NCI-H1694 (cell line): Measurements from ENCODE around the gene SRGAP3.

ENCODE experiments used
- DNase-seq: peaks from one replicate; lab custom pipeline; 2025; lab: John Stamatoyannopoulos, UW

Gene SRGAP3

DNA sequence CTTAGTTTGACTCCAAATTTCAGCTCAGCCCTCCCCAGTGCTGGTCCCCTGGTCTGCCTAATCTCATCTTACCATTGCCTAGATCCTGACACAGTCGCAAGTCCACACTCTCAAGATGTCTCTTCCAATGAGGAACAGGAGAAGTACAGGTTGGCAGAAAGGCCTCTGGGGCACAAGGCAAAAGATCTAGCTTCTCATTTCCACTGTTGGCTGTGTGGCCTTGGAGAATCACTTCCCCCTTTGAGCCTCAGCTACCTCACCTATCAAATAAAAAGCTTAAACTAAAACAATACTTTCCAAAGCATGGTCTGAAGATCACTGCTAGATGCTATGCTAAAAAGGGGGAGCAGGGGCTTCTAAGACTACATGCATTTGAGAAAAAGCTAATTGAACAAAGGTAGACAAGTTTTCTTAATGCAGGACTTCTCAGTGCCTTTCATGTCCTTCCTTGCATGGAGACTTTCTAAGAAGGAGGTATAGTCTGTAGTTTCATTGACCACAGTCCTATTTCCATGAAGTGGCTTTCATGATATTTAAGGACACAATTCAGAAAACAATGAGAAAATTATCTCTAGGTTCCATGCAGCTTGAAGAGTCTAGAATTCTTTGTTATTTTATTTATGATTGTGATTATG is 168.1 kb downstream of the SRGAP3 start:
- no peak for DNase-seq

DNA sequence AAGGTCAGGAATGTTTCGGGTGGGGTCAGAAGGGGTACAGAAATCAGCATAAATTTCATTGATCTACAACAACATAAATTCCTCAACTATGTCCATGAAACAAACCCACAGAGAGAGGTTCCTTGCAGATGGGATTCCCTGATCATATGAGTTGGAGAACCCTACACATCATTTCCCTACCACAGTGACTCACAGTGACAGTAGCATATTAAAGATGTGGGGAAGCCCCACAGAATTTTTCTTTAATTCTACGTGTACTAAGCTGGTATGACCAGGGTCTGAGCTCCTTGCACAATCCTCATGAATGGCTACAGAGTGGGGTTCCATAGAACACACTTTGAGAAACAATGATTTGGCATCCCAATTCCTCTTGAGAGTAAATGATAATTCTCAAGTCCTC is 169.3 kb downstream of the SRGAP3 start:
- DNase-seq = no peak

DNA sequence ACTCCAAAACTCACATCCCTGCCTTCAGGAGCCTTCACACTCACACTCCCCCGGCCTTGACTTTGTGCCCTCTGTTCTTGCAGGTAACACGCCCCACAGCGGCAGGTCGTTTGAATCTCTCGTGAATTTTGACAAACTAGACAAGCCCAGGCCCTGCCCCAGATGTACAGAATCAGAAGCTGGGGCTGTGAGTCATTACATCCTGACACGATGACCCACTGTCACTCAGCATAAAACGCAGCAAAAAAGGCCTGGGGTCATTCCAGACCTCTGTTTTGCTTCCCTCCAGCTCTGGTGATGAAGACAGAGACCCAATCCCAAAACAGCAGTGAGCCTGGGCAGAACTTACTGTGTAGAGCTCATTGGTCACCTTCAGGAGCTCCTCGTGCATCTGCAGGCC is 169.8 kb downstream of the SRGAP3 start:
- DNase-seq = no peak

DNA sequence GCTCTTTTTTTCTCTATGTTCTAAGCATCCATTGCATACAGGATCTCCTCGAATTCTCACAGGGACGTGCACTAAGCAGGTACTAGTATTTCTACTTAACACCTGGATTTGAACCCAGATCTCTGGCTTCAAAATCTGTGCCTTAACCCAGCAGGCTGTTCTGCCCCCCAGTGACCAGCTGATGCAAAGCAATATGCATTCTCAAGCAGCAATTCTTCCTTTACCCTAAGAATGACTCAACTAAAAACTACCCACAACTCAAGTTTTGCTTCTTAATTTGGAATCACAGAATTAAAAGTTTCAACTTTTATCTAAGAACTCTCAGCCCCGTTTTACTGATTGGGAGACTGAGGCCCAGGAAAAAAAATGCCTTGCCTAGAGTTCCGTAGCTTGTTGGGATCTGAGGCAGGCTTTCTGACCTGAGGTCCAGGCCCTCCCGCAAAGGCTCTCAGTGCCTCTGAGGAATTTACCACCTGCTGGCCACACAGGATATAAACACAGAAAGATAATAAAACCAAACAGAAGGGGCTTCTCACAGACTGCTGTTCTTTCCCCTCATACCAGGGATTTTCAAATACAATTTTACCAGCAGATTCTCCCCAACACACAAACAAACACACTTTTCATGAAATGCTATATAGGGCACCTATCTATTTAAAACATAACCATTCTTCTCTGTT is 170.7 kb downstream of the SRGAP3 start:
- no peak for DNase-seq

DNA sequence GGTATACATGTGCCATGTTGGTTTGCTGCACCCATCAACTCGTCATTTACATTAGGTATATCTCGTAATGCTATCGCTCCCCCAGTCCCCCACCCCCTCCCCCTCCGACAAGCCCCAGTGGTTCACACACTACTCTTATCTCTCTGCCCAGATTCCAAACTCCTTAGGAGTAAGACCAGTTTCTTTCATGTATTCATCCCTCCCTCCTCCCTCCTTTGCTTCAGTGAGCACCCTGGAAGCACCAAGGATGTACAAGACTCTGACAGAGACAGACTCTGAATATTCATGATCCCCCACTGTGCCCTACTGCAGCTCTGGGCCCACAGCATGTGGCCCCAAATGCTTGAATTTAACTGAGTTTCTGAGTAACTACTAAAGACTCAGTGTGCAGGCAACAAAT is 172.4 kb downstream of the SRGAP3 start:
- DNase-seq = no peak

DNA sequence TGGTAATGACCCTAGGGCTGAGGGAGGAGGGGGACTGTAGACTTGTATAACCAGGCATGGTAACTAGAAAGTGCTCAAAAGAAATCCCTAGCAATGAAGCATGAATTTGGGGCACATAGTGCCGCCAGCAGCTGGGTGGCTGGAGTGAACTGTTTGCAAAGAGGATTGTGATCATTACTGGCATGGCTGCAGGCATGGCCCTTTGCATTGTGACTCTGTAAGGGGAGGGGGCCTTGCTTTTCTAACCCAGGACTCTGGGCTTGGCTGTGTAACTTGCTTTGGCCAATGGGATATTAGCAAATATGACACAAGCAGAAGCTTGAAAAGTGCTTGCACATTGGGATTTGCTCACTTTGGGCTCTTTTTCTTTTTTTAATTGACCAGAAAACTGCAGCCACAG is 173.7 kb downstream of the SRGAP3 start:
- DNase-seq = no peak

DNA sequence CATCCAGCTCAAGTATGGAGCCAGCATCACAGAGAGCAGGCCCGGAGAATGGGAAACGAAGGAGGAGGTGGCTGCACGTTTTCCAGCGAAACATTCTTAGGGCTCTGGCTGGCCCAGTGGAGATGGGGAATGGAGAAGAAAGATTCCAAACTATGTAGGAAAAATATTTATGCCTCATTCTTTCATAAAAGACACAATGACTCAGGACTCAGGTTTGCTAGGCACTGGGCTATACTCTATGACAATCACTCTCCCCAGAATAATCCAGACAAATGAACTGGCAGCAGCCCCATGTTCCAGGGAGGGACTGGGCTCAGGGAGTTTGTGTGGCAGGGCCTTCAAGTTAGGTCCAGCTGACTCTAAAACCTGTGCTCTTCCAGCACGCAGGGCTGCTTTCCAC is 175.4 kb downstream of the SRGAP3 start:
- no peak for DNase-seq

DNA sequence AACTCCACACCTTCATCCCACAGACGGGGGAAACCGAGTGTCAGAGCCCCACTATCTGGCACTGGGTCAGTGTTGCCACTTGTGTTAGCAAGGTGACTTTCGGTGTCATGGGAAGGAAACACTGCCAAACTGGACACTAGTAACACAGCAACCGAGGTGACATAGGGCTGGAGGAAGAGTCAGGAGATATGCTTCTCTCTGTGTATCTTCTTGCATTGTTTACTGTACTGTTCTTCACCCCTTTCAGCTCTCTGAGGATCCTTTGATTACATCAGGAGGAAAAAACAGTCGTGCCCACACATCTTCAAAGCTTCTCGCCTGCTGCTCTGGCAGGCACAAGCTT is 176.8 kb downstream of the SRGAP3 start:
- no peak for DNase-seq

DNA sequence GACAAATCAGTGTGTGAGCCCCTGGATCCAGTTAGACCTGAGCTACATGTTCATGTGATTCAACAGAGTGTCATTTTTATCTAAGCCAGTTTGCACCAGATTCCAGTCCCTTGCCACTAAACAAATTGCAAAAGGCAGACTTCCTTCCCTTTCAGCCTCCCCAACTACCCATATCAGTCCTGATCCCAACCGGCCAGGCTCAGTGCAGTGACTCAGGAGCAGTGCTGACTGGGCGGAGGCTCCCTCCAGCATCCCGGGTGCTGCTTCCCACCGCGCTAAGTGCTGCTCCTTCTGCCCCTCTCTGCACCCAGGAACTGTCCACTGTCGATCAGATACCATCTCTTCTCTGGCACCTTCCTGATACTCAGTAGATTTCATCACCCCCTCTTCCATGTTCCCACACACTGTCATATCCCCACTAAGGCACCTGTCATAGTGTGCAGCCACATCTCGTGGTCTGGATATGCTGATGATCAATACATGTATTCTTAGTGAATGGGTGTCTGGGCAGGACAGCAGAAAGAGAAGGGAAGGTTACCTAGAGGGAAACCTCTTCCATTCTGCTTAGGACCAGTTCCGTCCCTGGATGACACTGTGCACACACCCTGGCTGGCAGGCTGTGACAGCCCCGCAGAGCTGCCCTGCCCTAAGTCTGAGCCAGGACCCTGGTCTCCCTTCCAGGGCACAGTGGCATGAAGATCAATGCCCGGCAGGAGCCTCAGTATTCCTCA is 177.3 kb downstream of the SRGAP3 start:
- DNase-seq = no peak

DNA sequence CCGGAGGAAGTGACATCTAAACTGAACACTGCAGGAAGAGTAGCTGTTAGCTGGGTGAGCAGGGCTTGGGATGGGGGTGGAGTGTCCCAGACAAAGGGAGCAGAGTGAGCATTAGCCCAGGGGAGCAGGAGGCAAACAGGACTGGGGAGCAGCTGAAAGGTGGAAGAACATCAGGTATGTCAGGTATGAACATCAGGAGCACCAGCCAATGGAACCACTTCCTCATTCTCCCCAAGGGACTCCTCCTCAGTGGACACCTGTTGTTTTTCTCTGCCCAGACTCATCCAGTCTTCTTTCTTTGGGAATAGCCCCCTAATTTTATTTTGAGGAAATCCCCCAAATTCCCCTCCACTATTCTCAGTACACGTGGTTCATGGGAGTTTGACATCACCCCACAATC is 178.5 kb downstream of the SRGAP3 start:
- DNase-seq = no peak

DNA sequence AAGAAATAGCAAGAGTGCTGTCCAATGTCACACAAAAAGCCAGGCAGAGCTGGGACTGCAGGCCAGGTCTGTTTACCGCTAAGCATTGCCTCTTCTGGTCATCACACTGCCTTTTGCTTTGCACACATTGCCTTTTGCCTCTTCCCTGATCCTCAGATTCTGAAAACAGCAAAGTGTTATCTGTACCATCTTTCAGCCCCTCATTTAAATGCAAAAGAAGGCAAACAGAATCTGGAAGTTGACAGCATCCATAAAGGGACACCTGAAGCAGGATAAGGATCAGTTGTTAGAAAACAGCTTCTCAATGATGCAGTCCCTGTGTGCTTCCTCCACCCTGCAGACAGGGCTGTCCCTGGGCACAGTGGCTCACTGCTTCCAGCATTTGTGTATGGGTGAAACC is 179.5 kb downstream of the SRGAP3 start:
- DNase-seq = no peak

DNA sequence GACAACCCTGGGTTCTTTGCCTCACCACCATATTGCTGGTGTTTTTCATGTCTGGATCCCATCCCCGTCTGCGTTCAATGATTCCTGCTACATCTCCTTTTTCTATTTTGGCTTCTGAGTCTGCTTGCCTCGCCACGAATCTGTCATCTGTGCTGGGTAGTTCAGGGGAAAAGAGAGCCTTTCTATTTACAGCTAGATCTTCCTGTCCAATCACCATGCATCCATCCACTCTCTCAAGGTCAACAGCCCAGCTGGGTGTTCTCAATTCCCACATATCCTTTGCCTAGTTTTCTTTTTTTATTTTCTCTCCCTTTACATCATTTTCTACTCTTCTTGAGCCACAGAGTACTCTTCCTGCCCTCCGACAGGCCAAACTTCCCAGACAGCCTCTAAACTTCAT is 181.4 kb downstream of the SRGAP3 start:
- DNase-seq = no peak

DNA sequence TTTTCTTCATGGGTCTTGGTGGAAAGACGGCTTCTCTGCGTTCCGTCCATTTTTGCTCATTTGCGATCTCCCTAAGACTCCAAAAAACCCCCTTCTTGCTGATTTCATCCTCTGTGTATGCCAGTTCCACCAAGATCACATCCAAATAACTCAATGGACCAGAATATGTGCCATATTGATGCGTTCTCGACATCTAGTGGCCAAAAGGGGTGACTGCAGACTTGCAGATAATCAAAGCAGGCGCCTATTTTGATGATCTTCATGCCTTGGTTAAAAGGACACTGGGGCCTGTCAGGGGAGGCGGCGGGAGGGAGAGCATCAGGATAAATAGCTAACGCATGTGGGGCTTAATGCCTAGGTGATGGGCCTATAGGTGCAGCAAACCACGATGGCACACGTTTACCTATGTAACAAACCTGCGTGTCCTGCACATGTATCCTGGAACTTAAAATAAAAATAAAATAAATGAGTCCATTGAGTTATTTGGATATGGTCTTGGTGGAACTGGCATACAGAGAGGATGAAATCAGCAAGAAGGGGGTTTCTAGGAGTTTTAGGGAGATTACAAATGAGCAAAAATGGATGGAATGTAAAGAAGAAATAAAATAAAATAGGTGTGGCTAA is 182.0 kb downstream of the SRGAP3 start:
- peak; percentile 44 for DNase-seq

DNA sequence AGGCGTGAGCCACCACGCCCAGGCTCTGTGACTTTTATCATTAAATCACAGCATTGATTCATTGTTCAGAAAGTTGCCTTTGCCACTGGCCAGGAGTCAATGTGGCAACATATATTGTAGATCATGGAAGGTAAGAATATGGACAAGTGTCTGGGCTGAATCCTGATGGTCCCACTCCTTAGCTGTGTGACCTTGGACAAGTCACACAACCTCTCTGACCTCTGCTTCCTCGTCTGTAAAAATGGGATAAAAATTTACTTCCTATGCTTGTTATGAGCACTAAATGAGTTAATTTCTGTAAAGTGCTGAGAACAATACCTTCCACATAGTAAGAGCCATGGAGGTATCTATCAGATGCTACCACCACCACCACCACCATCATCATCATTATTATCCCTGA is 182.7 kb downstream of the SRGAP3 start:
- no peak for DNase-seq

DNA sequence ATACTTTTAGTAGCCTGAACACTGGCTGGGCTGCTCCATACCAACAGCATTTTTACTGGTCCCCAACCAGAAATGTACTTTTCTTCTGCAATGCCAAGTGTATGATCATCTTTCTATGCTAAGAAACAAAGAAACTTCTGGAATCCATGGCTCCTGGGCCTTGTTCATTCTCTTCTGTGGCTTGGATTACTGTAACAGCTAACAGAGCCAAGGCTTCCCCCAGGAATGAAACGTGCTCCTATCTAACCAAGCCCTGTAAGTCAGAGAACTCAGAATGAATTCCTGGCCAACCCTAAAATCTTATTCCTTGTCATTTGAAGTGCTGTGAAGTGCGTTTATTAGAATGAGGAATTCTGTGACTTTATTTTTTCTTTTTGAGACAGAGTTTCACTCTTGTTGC is 183.3 kb downstream of the SRGAP3 start:
- DNase-seq = no peak

DNA sequence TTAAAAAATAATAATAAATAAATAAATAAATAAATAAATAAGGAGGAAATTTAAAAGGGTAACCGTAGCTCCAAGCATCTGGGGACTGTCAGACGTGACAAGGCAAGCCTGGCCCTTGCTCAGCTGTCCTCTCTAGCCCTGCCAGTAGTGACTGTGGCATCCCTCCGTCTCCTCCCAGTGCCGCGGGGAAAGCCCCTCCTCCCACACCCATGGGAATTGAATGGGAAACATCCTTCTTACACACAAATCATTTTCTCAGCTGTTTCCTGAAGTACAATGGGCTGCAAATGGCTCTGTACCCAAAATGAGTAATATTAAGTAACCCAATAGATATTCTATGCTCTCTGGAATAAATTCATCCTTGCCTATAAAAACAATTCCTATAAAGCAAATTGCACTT is 184.6 kb downstream of the SRGAP3 start:
- no peak for DNase-seq

DNA sequence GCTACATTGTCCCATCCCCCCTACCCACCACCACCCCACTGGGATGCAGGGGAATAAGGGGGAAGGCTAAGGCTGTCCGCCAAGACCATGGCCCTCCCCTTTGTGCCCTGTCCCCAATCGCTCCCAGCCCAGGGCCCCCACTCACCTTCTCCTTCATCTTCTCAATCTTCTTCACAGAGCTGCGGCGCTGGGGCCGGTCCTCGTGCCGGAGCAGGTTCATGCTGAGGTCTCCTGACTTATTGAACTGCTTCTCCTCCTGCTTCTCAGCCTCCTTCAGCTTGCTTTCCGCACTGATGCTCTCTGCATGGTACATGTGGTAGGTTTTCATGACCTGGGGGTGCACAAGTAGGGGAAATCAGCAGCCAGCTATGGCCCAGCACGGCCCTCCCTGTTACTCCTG is 185.2 kb downstream of the SRGAP3 start:
- no peak for DNase-seq

DNA sequence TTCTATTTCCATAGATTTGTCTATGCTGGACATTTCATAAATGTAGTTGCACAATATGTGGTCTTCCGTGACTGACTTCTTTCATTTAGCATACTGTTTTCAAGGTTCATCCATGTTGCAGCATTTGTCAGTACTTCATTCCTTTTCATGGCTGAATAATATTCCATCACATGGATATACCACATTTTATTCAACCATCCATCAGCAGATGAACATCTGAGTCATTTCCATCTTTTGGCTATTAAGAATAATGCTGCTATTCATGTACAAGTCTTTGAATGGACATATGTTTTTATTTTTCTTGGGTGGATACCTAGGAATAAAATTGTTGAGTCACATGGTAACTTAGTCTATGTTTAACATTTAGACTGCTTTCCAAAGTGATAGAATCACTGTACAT is 186.9 kb downstream of the SRGAP3 start:
- no peak for DNase-seq

DNA sequence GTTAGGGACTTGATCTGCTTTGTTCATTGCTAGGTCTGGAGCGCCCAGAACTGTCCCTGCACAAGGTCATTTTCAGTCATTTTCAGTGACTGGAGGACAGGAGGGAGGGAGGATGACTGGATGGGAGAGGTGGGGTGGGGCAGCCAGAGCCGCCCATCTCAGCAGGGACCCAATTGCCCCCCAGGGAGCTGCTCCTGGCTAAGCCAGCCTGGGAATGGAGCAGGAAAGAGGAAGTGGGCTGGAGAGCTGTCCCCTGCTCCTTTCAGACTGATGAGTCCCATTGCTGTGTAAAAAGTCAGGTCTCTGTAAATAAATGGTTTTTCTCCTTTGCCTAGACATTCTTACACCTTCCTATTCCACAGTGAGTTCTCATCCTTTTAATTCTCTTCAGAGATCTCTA is 187.8 kb downstream of the SRGAP3 start:
- no peak for DNase-seq

DNA sequence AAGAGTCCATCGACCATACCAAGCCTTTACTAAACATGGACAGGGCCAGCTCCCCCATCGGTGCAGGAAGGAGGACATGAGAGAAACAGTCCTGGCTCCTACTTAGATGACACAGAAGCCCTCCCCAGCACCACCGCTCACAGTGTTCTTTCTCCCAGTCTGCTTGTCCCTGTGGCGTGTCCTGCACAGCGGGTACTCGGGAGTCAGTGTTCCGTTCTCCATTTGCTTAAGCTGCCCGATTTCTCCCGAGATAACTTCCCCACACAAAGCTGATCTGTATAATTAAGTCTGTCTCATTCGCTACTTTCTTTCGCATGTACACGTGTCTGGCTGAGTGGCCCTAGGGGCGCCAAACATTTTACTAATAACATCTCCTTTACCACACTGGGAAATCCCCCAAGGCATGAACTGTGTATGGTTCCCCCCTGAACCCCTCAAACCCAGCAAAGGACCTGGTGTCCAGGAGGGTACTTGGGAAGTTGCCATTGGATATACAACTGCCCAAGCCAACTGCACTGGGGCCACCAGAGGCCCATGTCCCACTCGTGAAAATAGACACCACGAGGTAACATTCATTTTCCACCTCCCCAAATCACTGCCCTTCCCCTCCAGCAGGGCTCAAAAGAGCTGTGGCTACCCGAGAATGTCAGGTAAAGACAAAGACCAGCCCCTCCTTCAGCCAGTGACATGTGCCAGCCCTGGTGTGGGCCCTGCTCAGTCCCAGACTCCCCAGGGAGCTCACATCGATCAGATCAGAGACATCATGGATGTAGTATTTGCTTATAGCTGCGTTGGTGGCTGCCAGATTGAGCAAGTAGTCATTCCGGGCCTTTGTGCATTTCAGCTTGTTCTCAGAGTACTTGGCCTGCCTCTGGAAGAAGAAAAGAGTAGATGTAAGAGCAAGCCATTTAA is 189.7 kb downstream of the SRGAP3 start:
- DNase-seq = no peak

DNA sequence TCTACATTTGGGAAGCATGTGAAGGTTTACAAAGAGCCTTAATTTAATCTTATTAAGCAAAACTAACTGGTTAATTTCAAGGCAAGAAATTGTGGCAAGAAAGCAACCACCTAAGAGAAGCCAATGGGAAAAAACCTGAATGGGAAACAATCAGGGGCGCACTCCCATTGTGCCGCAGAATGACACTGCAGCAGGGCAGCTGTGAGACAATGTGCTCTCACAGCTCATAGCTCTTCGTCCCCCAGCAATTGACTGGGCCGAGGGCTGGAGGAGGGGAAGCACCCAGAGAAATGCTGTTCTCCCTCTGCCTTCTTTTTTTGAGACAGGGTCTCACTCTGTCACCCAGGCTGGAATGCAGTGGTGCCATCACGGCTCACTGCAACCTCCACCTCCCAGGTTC is 192.9 kb downstream of the SRGAP3 start:
- DNase-seq = no peak
